SH-SY5Y (cell line): Measurements from ENCODE around the gene USP37.

ENCODE experiments used
- GATA2 ChIP-seq: IDR thresholded peaks from 2 replicates; pipeline ENCODE4 v1.6.1; 2011; ENCODE audit warnings: mild to moderate bottlenecking, low read depth, low read length
- GATA3 ChIP-seq: IDR thresholded peaks from 2 replicates; pipeline ENCODE4 v1.6.1; 2011; ENCODE audit warnings: low read depth, mild to moderate bottlenecking, low read length, moderate library complexity

DNA sequence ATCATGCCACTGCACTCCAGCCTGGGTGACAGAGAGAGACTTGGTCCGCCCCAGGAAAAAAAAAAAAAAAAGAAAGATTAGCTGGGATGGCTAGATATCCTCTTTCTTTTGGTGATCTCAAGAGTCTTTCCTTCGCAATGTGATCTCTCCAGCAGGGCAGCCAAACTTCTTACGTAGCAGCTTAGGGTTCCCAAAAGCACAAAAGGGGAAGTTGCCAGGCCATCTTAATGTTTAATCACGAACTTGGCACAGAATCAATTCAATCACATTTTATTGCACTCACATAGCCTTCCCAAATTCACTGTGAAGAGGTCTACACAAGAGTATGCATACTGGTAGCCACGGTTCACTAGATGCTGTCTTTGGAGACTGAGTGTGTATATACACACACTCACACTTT lies 96.2 kb downstream of the USP37 start:
- TF ChIP-seq GATA3 (no peak), GATA2 (no peak)
